Glutamatergic neuron (in vitro differentiated cells): ENCODE data around the gene GRID1. TPM values are rescaled to one million over a fixed set of nuclear protein-coding genes. Genes with fewer than 3 reads are reported as not detected.

Experiments used
- DNase-seq: peaks from one replicate; pipeline ENCODE4 v3.0.0; 2022
- H3K27ac Mint-ChIP-seq: one replicate; pipeline ENCODE4 v1.8.0; 2020; ENCODE audit warnings: mild to moderate bottlenecking, mixed read lengths, inconsistent platforms; ENCODE audit not compliant: unreplicated experiment
- H3K27me3 Mint-ChIP-seq: one replicate; pipeline ENCODE4 v1.8.0; 2020; ENCODE audit warnings: mild to moderate bottlenecking, moderate library complexity, mixed read lengths, inconsistent platforms; ENCODE audit not compliant: unreplicated experiment
- H3K36me3 Mint-ChIP-seq: one replicate; pipeline ENCODE4 v1.8.0; 2020; ENCODE audit warnings: mild to moderate bottlenecking, mixed read lengths, inconsistent platforms; ENCODE audit not compliant: unreplicated experiment
- H3K4me1 Mint-ChIP-seq: one replicate; pipeline ENCODE4 v1.8.0; 2020; ENCODE audit warnings: mild to moderate bottlenecking, low read depth, mixed read lengths, inconsistent platforms; ENCODE audit not compliant: unreplicated experiment
- H3K4me3 Mint-ChIP-seq: one replicate; pipeline ENCODE4 v1.8.0; 2020; ENCODE audit warnings: mild to moderate bottlenecking, mixed read lengths, inconsistent platforms; ENCODE audit not compliant: unreplicated experiment
- H3K9me3 Mint-ChIP-seq: one replicate; pipeline ENCODE4 v1.8.0; 2020; ENCODE audit warnings: mild to moderate bottlenecking, moderate library complexity, mixed read lengths, inconsistent platforms; ENCODE audit not compliant: unreplicated experiment
- CTCF ChIP-seq: fragments of 200-600 bp; sonication (generic); IDR thresholded peaks from one replicate; pipeline ENCODE4 v1.5.0; 2021; ENCODE audit not compliant: partially characterized antibody, unreplicated experiment
- total RNA-seq: library from RNA; stranded (reverse); fragmentation: NEBNext Ultra II Directional; extraction: Animal tissue kit (Norgen Biotek cat#: 25700); gene quantifications from one replicate; pipeline ENCODE4 v1.2.1, GENCODE V29; 2021; ENCODE audit not compliant: unreplicated experiment

Gene GRID1
- total RNA-seq, 1 donor from 2014 or later = 8.0 TPM

- no peaks in the 10 kb centered on the region for H3K4me1 Mint-ChIP-seq
- DNase-seq = no peak
- H3K36me3 Mint-ChIP-seq = no peaks in the 10 kb centered on the region
- no peak overlapping the region for H3K4me3 Mint-ChIP-seq
- TF ChIP-seq CTCF = no peak
- no peaks in the 10 kb centered on the region for H3K9me3 Mint-ChIP-seq
- H3K27me3 Mint-ChIP-seq = no peaks in the 10 kb centered on the region
- H3K27ac Mint-ChIP-seq = no peak overlapping the region
Measured at GRCh38 chr10:85901599-85901998, 465.0 kb downstream of the GRID1 start.

GRCh38 chr10:85900487-85900886, 466.1 kb downstream of the GRID1 start:
- no peak for TF ChIP-seq CTCF
- Mint-ChIP-seq H3K27me3 (no peaks in the 10 kb centered on the region), H3K27ac (no peak overlapping the region), H3K4me3 (no peak overlapping the region), H3K9me3 (no peaks in the 10 kb centered on the region), H3K4me1 (no peaks in the 10 kb centered on the region), H3K36me3 (no peaks in the 10 kb centered on the region)
- no peak for DNase-seq

GRCh38 chr10:85900061-85900460, 466.5 kb downstream of the GRID1 start:
- Mint-ChIP-seq H3K9me3 (no peaks in the 10 kb centered on the region), H3K36me3 (no peaks in the 10 kb centered on the region), H3K27ac (no peak overlapping the region), H3K4me3 (no peak overlapping the region), H3K4me1 (no peaks in the 10 kb centered on the region), H3K27me3 (no peaks in the 10 kb centered on the region)
- no peak for TF ChIP-seq CTCF
- no peak for DNase-seq

GRCh38 chr10:85891472-85891871, 475.1 kb downstream of the GRID1 start:
- no peak for DNase-seq
- H3K4me1 Mint-ChIP-seq = no peaks in the 10 kb centered on the region
- H3K27me3 Mint-ChIP-seq = peaks cover 2% of the 10 kb centered on the region
- H3K9me3 Mint-ChIP-seq = no peaks in the 10 kb centered on the region
- H3K27ac Mint-ChIP-seq = no peak overlapping the region
- no peak for TF ChIP-seq CTCF
- no peak overlapping the region for H3K4me3 Mint-ChIP-seq
- H3K36me3 Mint-ChIP-seq = no peaks in the 10 kb centered on the region

- H3K9me3 Mint-ChIP-seq = no peaks in the 10 kb centered on the region
- DNase-seq = no peak
- H3K27me3 Mint-ChIP-seq = peaks cover 2% of the 10 kb centered on the region
- H3K4me3 Mint-ChIP-seq = no peak overlapping the region
- TF ChIP-seq CTCF = no peak
- H3K27ac Mint-ChIP-seq = no peak overlapping the region
- H3K4me1 Mint-ChIP-seq = no peaks in the 10 kb centered on the region
- H3K36me3 Mint-ChIP-seq = no peaks in the 10 kb centered on the region
Measured at GRCh38 chr10:85888559-85888958, 478.0 kb downstream of the GRID1 start.
